Activated T-helper 1 cell treated with anti-CD3 and anti-CD28 coated beads, Interleukin-12 subunit alpha, Interleukin-12 subunit beta, Interleukin-2, Interleukin-4 antibody, amounts not matched to agents 30 ng/mL and 10 ng/mL and 1 ng/mL, durations not matched to agents 14 hours and 24 hours and 36 hours (primary cell): ENCODE data around the gene ZNF296. TPM values are rescaled to one million over a fixed set of nuclear protein-coding genes. Genes with fewer than 3 reads are reported as not detected.

ENCODE experiments used
- DNase-seq: peaks from one replicate; pipeline ENCODE4 v3.0.0; 2021; ENCODE audit warnings: low spot score
- H3K27ac Mint-ChIP-seq: one replicate; pipeline ENCODE4 v1.8.0; 2021; ENCODE audit warnings: mild to moderate bottlenecking, mixed read lengths
- H3K27me3 Mint-ChIP-seq: one replicate; pipeline ENCODE4 v1.8.0; 2022; ENCODE audit warnings: mild to moderate bottlenecking, moderate library complexity, mixed read lengths; ENCODE audit not compliant: insufficient read depth
- H3K36me3 Mint-ChIP-seq: one replicate; pipeline ENCODE4 v1.8.0; 2021; ENCODE audit warnings: low read depth, mixed read lengths
- H3K4me1 Mint-ChIP-seq: one replicate; pipeline ENCODE4 v1.8.0; 2021; ENCODE audit warnings: low read depth, mixed read lengths
- H3K4me3 Mint-ChIP-seq: one replicate; pipeline ENCODE4 v1.8.0; 2021; ENCODE audit warnings: mild to moderate bottlenecking, moderate library complexity, mixed read lengths
- H3K9me3 Mint-ChIP-seq: one replicate; pipeline ENCODE4 v1.8.0; 2021; ENCODE audit warnings: mixed read lengths
- intact Hi-C: fragments of 100-400 bp; cut with micrococcal nuclease; formaldehyde crosslinking; loops from one replicate; pipeline ENCODE4 v1.15.1; 2024
- total RNA-seq: library from RNA; stranded (reverse); gene quantifications from 2 replicates; pipeline ENCODE4 v1.2.3, GENCODE V29; 2022

Gene ZNF296
- total RNA-seq, 1 donor from 2014 or later: 4.3 TPM

- H3K36me3 Mint-ChIP-seq: peaks cover 52% of the 10 kb centered on the region
- no peak for DNase-seq
- peak overlapping the region; percentile 39 for H3K4me3 Mint-ChIP-seq
- H3K27me3 Mint-ChIP-seq: no peaks in the 10 kb centered on the region
- peak overlapping the region; percentile 29 for H3K27ac Mint-ChIP-seq
- intact Hi-C loops: loop anchor here (1.0 to 2.0 kb wide), 2 partner anchors 42 to 193 kb away; partner anchors contain the start of gene GEMIN7
- no peaks in the 10 kb centered on the region for H3K9me3 Mint-ChIP-seq
- peaks cover 23% of the 10 kb centered on the region for H3K4me1 Mint-ChIP-seq
These were observed 38.7 kb downstream of the ZNF296 start for GRCh38 chr19:45037393-45038169.

DNA sequence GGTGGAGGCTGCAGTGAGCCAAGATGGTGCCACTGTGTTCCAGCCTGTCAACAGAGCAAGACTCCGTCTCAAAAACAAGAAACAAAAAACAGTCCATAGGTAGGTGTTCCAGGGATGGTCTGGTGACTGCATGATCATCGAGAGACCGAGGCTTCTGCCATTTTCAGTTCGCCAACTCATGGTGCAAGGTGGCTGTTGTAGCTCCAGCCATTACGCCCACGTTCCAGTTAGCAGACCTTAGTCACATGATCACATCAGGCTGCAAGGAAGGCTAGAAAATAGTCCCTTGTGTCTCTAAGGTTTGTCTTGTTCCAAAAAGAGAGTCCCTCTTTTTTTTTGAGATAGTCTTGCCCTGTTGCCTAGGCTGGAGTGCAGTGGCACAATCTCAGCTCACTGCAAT, 40.5 kb downstream of the ZNF296 start:
- intact Hi-C loops: no loop called here
- H3K4me3 Mint-ChIP-seq: no peak overlapping the region
- peaks cover 48% of the 10 kb centered on the region for H3K36me3 Mint-ChIP-seq
- H3K4me1 Mint-ChIP-seq: peaks cover 12% of the 10 kb centered on the region
- H3K27me3 Mint-ChIP-seq: no peaks in the 10 kb centered on the region
- H3K9me3 Mint-ChIP-seq: no peaks in the 10 kb centered on the region
- H3K27ac Mint-ChIP-seq: no peak overlapping the region
- no peak for DNase-seq

DNA sequence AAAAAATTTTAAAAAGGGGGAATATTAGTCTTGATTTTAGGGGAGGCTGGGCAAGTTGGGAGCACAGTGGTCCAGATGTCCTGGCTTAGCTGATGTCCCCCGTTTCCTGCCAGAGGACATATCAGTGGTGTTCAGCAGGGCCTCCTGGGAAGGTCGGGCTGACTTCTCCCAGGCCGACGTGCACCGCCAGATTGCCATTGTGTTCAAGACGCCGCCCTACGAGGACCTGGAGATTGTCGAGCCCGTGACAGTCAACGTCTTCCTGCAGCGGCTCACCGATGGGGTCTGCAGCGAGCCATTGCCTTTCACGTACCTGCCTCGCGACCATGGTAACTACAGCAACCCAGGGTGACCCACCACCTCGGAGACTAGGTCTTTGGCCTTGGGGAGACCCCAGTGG, 43.9 kb downstream of the ZNF296 start:
- Mint-ChIP-seq H3K9me3 (no peaks in the 10 kb centered on the region), H3K4me3 (no peak overlapping the region), H3K27me3 (no peaks in the 10 kb centered on the region), H3K4me1 (no peaks in the 10 kb centered on the region), H3K27ac (no peak overlapping the region), H3K36me3 (peaks cover 48% of the 10 kb centered on the region)
- no peak for DNase-seq
- intact Hi-C loops: no loop called here

DNA sequence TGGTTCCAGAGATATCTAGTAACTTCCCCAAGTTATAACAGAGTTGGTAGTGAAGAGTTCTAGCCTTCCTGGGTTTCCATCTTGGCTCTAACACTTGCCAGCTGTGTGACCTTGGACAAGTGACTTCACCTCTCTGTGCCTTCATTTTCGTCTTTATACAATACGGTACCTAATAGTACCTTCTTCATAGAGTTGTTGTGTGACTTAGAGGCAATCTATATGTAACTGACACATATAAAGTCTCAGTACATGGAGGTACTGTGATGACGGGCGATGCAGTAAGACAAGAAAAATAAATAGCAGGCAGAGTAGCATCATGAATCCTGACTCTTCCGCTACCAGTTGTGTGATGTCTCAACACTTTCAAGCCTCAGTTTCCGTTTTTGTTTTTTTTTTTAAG, 45.5 kb downstream of the ZNF296 start:
- Mint-ChIP-seq H3K36me3 (peaks cover 53% of the 10 kb centered on the region), H3K27ac (no peak overlapping the region), H3K4me1 (no peaks in the 10 kb centered on the region), H3K27me3 (no peaks in the 10 kb centered on the region), H3K9me3 (no peaks in the 10 kb centered on the region), H3K4me3 (no peak overlapping the region)
- intact Hi-C loops: no loop called here
- DNase-seq: no peak

DNA sequence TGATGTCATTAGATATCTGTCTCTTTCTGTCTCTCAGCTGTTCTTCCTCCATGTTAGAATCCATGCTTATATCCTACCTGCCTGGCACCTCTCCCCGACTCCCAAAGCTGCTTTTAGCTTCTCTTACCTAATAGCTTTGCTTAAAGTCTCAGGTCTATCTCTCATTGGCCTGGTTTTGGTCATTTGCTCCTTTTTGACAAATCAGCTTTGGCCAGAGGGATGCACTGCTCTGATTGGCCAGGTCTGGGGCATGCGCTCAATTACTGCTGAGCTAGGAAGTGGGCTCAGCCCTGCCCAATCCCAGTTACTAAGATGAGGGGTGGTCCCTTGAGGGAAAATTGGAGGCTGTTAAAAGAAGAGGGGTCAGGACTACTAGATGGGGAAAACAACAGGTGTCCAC, 48.9 kb downstream of the ZNF296 start:
- H3K4me1 Mint-ChIP-seq: no peaks in the 10 kb centered on the region
- no peak for DNase-seq
- H3K4me3 Mint-ChIP-seq: no peak overlapping the region
- intact Hi-C loops: no loop called here
- H3K9me3 Mint-ChIP-seq: no peaks in the 10 kb centered on the region
- H3K27ac Mint-ChIP-seq: no peak overlapping the region
- no peaks in the 10 kb centered on the region for H3K27me3 Mint-ChIP-seq
- H3K36me3 Mint-ChIP-seq: peaks cover 45% of the 10 kb centered on the region

DNA sequence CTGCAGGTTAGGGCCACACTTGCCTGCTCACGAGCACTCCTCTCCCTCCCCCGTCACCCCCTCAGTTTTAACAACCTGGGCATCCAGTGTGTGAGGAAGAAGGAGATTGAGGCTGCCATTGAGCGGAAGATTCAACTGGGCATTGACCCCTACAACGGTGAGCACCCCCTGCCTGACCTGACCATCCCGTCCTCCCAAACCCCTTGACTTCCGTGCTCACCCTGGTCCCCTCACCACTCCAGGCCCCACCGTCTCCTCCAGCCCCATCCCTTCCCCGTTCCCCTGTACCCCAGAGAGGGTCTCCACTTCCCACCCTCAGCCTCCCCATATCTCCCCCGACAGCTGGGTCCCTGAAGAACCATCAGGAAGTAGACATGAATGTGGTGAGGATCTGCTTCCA, 51.0 kb downstream of the ZNF296 start:
- H3K9me3 Mint-ChIP-seq: no peaks in the 10 kb centered on the region
- intact Hi-C loops: no loop called here

GRCh38 chr19:45023048-45023447, 53.2 kb downstream of the ZNF296 start:
- Mint-ChIP-seq H3K27me3 (no peaks in the 10 kb centered on the region), H3K36me3 (peaks cover 35% of the 10 kb centered on the region), H3K4me1 (no peaks in the 10 kb centered on the region), H3K9me3 (no peaks in the 10 kb centered on the region), H3K27ac (no peak overlapping the region), H3K4me3 (no peak overlapping the region)
- no peak for DNase-seq
- intact Hi-C loops: no loop called here

More for the DNA sequence above, 51.0 kb downstream of the ZNF296 start:
- no peak overlapping the region for H3K27ac Mint-ChIP-seq
- H3K36me3 Mint-ChIP-seq: peaks cover 40% of the 10 kb centered on the region
- H3K4me3 Mint-ChIP-seq: no peak overlapping the region
- H3K4me1 Mint-ChIP-seq: no peaks in the 10 kb centered on the region
- no peak for DNase-seq
- no peaks in the 10 kb centered on the region for H3K27me3 Mint-ChIP-seq

GRCh38 chr19:45021971-45022370, 54.3 kb downstream of the ZNF296 start:
- no peak for DNase-seq
- Mint-ChIP-seq H3K9me3 (no peaks in the 10 kb centered on the region), H3K4me1 (peaks cover 2% of the 10 kb centered on the region), H3K36me3 (peaks cover 30% of the 10 kb centered on the region), H3K4me3 (no peak overlapping the region), H3K27ac (no peak overlapping the region), H3K27me3 (no peaks in the 10 kb centered on the region)
- intact Hi-C loops: no loop called here

Other genes starting within 250 kb of the ZNF296 start
- gene NECTIN2, start 230.2 kb downstream of the ZNF296 start, total RNA-seq: 0.08 and 0.39 TPM in 2 replicates
- gene TOMM40, start 185.2 kb downstream of the ZNF296 start, total RNA-seq: 209 and 211 TPM in 2 replicates
- 0.41 and 0.42 TPM in 2 replicates for gene APOE, start 170.7 kb downstream of the ZNF296 start, total RNA-seq
- 1.2 TPM in 1 of 2 replicates, not detected in the other for gene APOC1, start 161.9 kb downstream of the ZNF296 start, total RNA-seq
- gene APOC4, start 134.2 kb downstream of the ZNF296 start, total RNA-seq: not detected in 2 replicates
- gene APOC2, start 130.4 kb downstream of the ZNF296 start, total RNA-seq: not detected in 2 replicates
- gene CLPTM1, start 121.1 kb downstream of the ZNF296 start, total RNA-seq: 86.1 and 93.1 TPM in 2 replicates
- 73.3 and 77.5 TPM in 2 replicates for gene RELB, start 75.0 kb downstream of the ZNF296 start, total RNA-seq
- 106 and 116 TPM in 2 replicates for gene CLASRP, start 37.4 kb downstream of the ZNF296 start, total RNA-seq
- gene GEMIN7, start 2.8 kb upstream of the ZNF296 start, total RNA-seq: 46.8 and 53.6 TPM in 2 replicates
- gene PPP1R37, start 16.7 kb upstream of the ZNF296 start, total RNA-seq: 20.4 and 20.5 TPM in 2 replicates
- 0.16 and 0.20 TPM in 2 replicates for gene NKPD1, start 84.5 kb upstream of the ZNF296 start, total RNA-seq
- gene TRAPPC6A, start 101.8 kb upstream of the ZNF296 start, total RNA-seq: 18.4 and 22.8 TPM in 2 replicates
- gene BLOC1S3, start 102.3 kb upstream of the ZNF296 start, total RNA-seq: 10.4 and 10.5 TPM in 2 replicates
- gene EXOC3L2, start 168.9 kb upstream of the ZNF296 start, total RNA-seq: not detected in 2 replicates
- 27.1 and 27.2 TPM in 2 replicates for gene MARK4, start 174.8 kb upstream of the ZNF296 start, total RNA-seq
- gene CKM, start 246.4 kb upstream of the ZNF296 start, total RNA-seq: not detected in 2 replicates